GM12892 (cell line): ENCODE measurements around the gene HADH.

Source experiments
- POLR2A ChIP-seq: IDR thresholded peaks from 2 replicates; pipeline ENCODE4 v1.6.1; 2011; ENCODE audit warnings: low read depth, low read length, control low read depth
- POLR2AphosphoS5 ChIP-seq: IDR thresholded peaks from 2 replicates; pipeline ENCODE4 v1.6.1; 2011; ENCODE audit warnings: low read depth, low read length, control low read depth
- TAF1 ChIP-seq: IDR thresholded peaks from 2 replicates; pipeline ENCODE4 v1.6.1; 2011; ENCODE audit warnings: low read depth, mild to moderate bottlenecking, control low read depth, low read length, borderline replicate concordance

- TF ChIP-seq POLR2AphosphoS5 (no peak), TAF1 (no peak), POLR2A (no peak)
Observed at GRCh38 chr4:107945809-107946208, 43.9 kb upstream of the HADH start.
